Nucleus accumbens (tissue), 56 donors: Measurements from ENCODE around the gene SSH2.

ENCODE experiments used
- DNase-seq, 56 donors: peaks; one replicate each; lab custom pipeline; 2025; lab: John Stamatoyannopoulos, UW

SSH2 gene

DNA sequence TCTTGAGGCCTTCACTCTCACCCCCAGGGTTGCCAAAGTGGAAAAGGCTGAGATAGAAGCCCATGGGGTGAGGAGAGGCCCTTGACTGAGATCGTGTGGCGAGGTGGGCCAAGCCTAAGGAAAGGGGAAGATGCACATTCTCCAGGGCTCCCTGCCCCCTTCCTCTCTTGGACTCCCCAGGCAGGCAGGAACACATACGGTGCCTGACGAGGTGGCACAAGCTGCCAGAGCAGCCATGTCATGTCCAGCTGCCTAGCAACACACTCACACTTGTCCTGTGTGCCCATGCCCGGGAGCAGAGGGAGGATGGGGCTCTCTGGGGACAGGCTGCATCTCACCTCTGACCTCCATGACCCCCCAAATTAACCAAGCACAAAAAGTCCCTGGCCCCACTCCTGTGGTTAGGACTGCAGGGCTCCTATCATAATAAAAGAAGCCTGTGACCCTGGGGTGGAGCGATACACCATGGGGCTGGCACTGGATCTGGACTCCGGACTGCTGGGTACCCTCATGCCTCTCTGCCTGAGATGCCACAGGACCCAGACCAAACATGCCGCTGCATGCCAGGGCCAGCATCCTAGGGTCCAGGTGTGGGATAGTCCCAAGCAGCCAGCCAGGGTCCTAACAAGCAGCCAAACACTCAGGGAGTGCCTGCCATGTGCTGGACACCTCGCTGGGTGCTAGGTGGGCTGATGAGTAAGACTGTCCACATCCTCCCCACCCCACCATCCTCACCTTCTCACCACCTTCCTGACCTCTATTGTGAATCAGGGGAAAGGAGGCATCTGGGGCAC is 343.2 kb downstream of the SSH2 start:
- DNase-seq: peak in 2 of 56 donors; percentile 14 to 42

DNA sequence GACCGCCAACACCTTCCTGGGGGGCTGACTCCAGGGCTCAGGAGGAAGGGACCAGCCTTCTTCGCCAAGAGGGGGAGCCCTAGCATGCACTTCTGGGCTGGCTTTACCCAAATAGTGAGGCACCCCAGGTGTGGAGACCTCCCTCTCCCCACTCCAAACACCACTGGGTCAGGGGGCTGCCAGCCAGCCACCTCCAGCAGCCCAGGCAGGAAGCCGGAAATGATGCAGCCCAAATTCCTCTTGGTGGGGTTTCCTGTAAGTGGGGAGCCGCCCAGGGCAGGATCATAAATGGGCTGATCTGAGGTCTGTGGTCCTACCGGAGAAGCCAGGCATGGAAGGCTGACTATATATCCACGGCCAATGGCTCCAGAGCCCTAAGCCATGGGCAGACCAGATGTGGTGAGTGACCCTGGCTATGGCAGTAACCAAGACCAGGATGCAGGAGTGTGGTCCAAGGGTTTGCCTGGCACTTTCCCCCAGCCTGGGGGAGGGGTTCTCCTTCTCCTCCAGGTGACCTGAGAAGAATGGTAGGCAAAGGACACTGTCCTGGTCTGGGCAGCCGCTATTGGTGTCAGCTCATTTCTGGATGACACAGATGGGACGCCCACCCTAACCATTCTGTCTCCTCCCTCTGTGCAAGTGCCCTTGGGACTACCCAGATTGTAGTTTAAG is 344.8 kb downstream of the SSH2 start:
- peak in 1 of 56 donors; percentile 20 for DNase-seq

DNA sequence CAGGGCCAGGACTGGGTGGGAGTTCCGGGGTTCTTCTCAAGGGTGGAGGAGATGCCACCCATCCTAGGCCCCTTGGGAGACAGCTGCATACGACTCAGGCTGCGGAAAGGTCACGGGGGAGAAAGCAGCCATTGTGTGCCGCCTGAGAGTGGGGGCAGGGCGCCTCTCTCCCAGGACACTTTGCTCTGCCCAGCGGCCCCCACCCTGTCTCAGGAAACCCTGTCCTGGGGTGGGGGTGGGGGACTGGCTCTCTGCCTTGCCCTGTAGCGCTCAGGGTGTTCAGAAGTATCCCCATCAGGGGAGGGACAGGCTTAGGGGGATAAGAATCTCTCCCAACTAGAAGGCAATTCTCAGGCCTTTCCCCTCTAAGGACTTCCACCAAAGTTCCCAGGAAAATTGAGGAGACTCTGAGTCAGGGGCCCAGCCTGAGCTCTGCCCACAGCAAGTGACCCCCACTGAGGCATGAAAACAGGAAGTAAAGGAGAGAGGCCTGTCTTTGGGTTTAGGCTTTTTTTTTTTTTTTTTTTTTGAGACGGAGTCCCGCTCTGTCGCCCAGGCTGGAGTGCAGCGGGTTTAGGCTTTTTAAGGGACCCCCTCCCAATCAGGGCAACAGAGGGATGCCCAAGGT is 345.5 kb downstream of the SSH2 start:
- peak in 51 of 56 donors; percentile 25 to 90 (median 72) for DNase-seq

DNA sequence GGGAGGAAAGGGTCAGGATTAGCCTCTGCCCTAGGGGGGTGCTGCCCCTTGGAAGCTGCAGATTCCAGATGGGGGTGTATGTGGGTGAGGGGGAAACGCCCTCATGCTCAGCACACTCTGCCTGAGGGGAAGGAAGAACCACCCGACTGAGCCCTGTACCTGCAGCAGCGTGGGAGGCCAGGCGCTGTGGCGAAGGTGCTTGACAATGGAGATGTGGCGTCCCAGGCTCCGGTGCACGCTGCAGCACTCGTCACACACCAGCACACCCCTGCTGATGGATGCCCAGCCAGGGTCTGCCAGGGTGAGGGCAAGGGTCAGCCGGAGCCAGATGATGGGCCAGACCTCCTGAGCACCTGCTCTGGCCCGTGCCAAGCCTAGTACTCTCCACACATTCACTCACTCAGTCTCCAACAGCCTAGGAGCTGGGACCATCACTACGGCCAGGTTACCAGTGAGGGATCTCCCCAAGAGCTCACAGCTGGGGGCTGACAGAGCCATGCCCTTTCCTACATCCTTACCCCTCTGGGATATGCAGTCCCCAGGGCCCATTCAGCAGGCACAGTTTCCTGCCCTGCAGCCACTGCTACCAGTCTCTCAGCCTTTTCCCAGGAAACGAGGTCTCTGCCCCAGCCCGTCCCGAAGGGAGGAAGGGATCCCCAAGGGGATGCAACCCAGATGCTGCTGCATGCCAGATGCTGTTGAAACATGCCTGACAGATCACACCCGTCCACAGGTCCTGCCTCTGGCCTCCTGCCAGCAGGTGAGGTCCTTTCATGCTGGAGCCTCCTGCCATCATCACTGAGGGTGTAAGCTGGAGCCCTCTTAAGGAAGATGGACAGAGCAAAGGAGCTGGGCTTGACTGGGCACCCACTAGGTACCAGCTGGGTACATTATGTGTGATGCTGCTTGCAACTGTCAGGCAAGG is 346.4 kb downstream of the SSH2 start:
- no peak for DNase-seq

DNA sequence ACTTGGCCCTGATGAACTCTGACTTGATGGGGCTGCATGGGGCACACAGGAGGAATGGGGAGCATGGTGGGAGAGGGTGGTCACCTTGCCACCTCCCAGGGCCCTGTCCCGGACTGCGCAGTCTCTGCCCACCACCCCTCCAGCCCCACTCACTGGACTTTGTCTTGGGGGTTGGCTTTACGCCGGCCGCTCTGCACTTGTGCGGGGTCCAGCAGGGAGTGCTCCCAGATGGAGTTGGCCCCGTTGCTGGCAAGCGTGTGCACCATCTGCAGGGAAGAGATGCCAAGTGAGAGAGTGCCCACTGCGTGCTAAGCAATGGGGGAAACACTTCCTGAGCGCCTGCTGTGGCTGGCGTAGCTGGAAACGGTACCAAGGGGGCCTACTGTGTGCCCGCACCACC is 347.3 kb downstream of the SSH2 start:
- peak in 52 of 56 donors; percentile 34 to 89 (median 74) for DNase-seq

DNA sequence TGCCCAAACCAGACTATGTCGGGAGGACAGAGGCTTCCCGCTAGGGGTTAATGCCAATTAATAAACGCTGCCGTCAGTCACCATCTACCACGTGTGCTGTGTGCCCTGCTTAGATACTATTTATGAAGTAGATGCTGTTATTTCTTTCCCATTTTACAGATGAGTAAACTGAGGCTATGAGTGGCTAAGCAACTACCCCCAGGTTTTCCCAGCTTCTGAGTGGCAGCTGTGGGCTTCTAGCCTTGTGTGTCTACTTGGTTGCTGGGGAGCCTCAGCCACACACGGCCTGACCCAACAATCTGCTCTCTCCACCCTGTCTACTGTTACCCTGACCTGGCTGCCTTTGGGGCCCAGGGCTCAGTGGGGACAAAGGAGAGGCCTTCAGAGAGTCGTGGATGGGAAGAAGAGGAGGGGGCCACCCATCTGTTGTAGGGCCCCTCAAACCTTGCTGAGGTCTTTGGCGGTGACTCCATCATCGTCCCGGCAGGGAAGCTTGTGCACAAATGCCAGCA is 347.7 kb downstream of the SSH2 start:
- DNase-seq: no peak

DNA sequence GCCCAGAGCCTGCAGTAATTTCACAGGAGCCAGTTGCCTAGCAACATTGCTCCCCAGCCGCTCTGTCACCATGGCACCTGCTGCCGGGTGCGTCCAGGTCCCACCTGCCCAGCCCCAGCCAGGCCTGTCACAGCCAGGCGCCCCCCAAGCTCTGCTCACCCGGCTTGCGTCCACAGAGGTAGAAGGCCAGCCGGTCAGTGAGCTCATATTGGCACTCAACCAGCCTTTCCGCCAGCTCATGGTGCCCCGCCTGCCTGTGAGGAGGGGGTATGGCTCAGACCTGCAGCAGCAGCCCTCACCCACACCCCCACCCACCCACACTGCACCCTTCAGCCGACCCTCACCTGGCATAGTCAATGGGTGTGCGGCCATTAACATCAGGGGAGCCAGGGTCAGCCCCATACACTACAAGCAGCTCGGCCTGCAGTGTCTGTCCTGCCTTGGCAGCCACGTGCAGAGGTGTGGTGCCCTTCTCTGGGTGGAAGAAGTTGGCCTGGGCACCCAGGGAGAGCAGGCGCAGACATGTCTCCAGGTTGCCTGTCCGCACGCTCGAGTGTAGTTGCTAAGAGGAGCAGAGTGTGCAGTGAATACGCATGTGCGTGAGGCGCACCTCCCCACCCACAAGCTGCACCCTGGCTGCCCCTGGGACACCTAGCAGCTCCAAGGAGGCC is 348.3 kb downstream of the SSH2 start:
- DNase-seq: peak in 15 of 56 donors; percentile 10 to 59 (median 40)

DNA sequence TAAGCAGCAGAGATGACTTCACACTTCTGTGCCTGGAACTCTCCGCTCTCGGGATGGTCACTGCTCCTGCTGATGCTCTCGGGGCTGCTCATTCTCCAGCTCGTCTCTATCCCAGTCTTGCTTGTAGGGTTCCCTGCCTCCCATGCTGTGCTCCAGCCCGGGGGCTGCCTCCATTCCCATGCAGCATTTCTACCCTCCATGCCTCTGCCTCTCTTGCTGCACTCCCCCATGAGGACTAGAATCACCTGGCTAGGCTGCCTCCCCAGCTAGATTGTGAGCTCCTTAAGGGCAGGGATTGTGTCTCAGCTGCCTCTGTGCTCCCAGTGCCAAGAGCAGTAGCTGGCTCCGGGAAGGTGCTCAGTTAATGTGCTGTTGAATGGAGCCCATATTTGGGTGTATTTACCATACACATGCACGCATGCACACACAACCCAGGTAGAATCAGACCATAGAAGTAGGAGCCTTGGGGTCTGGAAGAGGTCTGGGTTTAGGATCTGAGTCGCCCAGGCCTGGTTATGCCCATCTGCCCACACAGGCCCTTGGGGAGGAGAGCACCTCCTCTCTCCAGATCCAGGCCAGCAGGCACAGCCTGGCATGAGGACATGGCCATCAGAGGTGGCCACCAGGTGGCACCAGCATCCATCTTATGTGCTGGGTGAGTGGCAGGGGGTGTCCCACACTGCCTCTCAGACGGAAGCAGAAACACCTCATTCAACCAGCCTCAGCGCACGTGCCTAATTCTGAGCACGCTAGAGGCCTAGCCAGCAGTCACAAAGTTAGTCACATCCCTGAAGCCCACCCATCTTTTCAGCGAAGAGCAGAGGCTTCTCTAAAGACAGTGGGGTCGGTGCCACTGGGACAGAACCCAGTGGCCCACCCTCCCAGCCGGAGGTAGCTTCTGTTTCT is 349.9 kb downstream of the SSH2 start:
- peak in 55 of 56 donors; percentile 23 to 94 (median 81) for DNase-seq

DNA sequence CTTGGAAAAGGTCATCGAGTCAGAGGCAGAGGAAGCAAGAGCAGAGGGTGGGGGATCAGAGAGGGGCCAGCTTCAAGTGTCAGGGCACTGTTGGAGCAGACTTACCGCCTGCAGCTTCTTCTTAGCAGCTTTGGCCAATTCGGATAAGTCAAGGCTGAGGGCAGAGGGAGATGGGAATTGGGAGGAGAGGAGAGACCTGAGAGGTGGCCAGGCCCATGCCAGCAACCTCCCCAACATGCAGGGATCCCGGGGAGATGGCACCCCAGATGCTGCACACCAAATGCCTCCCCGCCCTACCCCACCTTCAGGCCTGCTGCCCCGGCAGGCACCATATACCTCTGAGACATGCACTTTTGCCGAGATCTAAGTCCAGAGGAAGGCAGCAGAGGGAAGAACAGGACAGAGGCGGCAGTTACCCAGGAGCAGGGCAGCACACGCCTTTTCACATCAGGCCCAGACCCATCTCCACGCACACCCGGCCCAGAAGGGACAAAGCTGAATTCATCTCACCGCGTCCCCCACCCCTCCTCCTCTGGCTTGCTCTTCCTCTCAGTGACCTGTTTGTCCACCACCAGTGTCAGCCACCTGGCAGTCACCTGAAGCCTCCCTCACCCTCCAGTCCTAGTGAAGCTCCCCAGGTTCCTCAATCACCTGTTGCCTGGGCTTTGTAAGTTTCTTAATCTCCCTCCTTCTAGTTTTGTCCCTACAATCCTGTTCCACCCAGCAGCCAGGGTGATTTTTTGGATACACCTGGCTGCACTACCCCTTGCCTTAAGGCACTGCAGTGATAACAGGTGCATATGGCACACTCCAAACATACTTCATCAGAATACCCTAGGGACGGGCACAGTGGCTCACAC is 351.2 kb downstream of the SSH2 start:
- DNase-seq: no peak

DNA sequence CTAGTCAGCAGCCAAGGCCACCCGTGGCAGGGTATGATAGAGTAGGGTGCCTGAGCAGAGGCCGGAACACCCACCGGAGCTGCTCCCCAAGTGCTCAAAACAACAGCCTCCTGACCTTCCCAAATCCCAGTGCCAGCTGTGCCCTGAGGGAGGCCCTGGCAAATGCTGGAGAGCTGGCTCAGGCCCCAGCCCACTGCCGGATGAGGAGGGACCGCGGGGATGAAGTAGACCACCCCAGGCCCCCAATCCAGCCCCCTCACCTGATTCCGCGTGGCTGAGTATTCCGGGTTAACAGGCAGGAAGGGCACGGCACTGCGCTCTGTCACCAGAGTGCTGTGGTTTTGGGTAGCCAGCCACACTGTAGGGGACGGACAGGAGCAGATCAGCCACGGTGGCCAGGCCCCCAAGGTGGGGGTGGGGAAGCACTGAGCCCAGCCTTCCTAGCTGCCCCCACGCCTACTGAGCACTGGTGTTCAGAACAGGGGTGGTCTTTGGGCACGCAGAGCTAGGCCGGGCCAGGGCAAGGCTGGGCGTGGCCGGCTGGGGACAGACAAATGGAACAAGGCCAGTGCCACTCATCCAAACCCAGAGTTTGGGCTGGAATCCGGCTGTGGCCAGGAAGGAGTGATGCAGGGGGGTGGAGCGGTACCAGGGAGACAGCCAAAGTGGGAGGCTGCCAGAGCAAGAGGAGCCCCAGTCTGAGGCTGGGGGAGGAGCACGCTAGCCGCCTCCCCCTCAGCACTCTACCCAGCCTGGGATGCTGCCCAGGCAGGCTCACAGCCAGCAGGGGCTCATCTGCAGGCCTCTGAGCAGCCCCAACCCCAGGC is 352.4 kb downstream of the SSH2 start:
- DNase-seq: peak in 45 of 56 donors; percentile 27 to 85 (median 63)

DNA sequence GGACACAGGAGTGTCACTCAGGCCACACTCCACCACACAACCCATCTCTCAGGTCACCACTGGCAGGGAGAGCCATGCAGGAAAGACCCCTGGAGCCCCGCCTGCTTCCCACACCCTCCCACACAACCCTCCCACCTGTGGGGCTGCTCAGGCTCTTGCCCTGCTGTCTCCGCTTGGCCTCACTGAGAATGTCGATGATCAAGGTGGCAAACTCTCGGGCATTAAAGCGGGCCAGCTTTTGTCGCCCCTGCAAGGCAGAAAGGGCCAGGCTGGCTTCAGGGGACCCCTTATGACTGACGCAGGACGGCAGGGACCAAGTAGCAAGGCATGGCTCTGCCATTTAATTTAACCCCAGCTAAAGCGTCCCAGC is 353.0 kb downstream of the SSH2 start:
- no peak for DNase-seq

DNA sequence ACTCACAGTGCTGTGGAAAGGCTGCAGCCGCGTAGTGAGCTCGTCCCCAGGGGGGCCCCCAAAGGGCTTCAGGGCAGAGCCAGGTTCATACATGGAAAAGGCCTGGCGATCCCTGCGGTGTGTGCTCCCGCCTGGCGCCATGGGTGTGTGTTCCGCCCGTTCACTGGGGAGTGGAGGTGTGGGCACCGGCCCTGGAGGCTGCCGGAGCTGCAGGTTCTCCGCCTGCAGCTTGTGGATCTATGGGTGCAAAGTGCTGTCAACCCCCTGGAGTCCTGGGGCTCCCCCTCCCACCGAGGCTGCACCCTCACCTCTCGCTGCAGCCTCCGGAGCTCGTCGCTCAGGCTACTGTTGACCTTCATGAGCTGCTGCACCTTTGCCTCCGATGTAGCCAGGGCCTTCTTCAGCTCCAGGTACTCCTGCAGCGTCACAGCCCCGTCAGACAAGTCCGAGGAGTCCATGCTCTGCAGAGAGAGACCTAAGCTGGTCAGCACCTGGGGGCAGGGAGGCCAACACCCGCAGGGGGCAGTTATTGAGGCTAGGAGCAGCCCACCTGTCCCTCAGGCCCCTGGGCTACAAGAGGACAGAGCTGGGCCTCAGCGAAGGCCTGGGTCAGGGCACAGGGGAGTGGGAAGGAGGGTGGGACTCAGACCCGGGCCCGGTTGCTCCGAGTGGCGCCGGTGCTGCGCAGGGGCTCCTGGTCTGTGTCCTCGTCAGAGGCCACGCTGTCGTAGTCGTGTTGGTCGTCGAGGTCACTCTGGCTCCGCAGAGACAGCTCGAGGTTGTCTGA is 353.6 kb downstream of the SSH2 start:
- DNase-seq: no peak
